Fibroblast of pulmonary artery (primary cell): ENCODE data around the gene TLR10.

Experiments
- DNase-seq: peaks from one replicate; pipeline ENCODE4 v3.0.0-alpha.2; 2010; ENCODE audit warnings: low read depth
- H3K4me3 ChIP-seq: replicated peaks from 2 replicates; pipeline ENCODE4 v1.5.1; 2011; ENCODE audit warnings: low read depth, mild to moderate bottlenecking, control low read depth, low read length, moderate library complexity
- TF ChIP-seq, protein P1 (sequence below): IDR thresholded peaks from 2 replicates; pipeline ENCODE4 v1.5.1; 2011; ENCODE audit warnings: mild to moderate bottlenecking, control low read depth, low read length, inconsistent platforms; ENCODE audit errors: missing control alignments

TLR10 gene

GRCh38 chr4:38751341-38752010 lies 31.3 kb downstream of the TLR10 start:
- TF ChIP-seq, protein P1, sequence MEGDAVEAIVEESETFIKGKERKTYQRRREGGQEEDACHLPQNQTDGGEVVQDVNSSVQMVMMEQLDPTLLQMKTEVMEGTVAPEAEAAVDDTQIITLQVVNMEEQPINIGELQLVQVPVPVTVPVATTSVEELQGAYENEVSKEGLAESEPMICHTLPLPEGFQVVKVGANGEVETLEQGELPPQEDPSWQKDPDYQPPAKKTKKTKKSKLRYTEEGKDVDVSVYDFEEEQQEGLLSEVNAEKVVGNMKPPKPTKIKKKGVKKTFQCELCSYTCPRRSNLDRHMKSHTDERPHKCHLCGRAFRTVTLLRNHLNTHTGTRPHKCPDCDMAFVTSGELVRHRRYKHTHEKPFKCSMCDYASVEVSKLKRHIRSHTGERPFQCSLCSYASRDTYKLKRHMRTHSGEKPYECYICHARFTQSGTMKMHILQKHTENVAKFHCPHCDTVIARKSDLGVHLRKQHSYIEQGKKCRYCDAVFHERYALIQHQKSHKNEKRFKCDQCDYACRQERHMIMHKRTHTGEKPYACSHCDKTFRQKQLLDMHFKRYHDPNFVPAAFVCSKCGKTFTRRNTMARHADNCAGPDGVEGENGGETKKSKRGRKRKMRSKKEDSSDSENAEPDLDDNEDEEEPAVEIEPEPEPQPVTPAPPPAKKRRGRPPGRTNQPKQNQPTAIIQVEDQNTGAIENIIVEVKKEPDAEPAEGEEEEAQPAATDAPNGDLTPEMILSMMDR = no peak
- H3K4me3 ChIP-seq = no peak overlapping the region
- DNase-seq = no peak

DNA sequence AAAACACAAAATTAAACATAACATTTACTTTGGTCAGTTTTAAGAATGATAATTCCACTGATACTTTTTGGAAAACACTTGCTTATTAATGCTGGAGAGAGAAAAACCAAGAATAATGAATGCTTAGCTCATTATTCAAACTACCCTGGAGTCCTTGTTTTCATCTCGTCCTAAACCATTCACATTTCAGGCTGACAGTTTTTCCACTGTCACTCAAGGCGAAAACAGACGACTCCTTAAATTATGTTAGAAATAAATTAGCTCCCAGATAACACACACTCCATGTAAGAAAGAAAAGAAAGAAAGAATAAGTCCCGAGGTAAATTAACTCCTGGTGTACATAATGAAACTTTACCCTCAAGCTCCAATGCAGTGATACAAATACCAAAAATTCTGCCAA lies 33.5 kb downstream of the TLR10 start:
- no peak for DNase-seq
- TF ChIP-seq, protein P1 = no peak
- H3K4me3 ChIP-seq = no peak overlapping the region

DNA sequence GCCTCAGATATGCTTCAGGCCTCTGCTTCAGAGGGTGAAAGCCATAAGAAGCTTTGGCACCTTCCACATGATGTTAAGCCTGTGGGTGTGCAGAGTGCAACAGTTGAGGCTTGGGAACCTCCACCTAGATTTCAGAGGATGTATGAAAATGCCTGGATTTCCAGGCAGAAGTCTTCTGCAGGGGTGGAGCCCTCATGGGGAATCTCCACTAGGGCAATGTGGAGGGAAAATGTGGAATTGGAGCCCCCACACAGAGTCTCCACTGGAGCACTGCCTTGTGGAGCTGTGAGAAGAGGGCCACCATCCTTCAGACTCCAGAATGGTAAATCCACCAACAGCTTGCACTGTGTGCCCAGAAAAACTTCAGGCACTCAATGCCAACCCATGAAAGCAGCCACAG lies 35.2 kb downstream of the TLR10 start:
- TF ChIP-seq, protein P1 = no peak
- no peak overlapping the region for H3K4me3 ChIP-seq
- DNase-seq = no peak

GRCh38 chr4:38745881-38746280 lies 36.9 kb downstream of the TLR10 start:
- TF ChIP-seq, protein P1 = no peak
- no peak for DNase-seq
- H3K4me3 ChIP-seq = no peak overlapping the region

DNA sequence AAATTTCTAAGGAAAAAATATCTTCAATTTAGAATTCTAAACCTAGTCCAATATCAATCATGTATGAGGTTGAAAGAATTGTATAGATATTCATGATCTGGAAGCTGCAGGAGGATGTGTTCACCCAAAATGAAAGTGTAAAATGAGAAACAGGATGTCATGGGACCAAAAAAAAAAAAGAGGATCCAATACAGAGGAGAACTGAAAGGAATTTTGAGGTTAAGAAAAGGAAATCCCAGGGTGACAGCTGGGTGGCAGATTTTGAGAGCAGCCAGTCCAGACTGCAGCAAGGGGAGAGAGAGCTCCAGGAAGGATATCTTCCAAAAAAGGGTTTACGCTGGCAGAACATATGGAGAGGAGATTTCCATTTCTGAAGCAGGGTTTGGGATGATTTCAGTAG lies 38.9 kb downstream of the TLR10 start:
- no peak for DNase-seq
- TF ChIP-seq, protein P1 = no peak
- H3K4me3 ChIP-seq = no peak overlapping the region

DNA sequence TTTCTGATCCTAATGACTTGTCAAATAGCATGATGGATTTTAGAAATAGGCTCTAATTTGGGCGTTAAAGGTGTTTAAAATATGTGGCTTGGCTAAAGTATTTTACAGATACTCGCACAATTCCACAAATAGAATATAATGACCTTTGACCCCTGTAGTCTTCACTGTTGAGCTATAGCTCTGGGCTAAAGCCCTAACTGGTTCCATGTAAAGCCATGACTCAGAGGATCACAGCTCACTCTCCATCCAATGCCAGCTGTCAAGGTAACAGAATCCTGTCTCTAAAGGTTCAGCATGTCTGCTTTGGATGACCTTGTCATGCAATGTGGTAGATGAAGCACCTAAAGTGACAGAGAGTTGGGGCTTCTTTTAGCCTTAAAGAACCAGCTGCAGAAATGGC lies 42.5 kb downstream of the TLR10 start:
- no peak for DNase-seq
- no peak overlapping the region for H3K4me3 ChIP-seq
- TF ChIP-seq, protein P1 = no peak

DNA sequence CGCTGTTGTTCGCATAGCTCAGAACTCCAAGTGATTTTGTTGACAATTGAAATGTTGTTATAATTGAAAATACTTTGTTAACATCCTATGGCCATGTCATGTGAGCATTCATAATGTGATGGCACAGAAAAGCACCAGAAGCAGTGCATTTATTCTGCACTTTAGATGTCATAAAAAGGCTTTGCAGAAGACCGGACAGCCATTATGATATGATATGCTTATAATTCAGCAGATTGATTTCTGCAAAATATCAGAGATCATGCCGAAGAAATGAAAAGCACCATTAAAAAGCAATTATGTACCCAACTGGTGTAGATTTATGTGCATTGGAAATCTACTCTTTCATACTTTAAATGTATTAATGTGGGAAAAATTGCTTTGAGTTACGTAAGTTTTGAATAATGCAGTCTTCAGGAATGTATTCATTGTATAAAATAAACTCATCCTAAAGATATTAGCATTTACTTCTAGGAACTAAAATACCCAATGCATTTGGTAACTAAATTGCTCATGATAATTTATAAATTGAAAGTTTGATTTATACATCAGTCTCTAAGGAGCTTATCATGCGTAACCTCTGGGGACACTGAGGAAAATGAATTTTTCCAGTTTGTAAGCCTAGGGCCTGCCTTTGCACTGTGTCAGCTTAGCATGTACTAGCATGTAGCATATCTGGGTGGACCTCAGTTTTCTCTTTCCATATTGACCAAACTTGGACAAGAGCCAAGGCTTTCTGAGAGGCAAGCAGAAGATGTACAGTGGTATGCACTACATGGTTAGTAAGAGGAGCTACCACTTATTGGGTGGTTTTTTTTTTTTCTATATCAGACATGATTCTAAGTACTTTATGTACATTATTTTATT lies 43.6 kb downstream of the TLR10 start:
- no peak for DNase-seq
- TF ChIP-seq, protein P1 = no peak
- H3K4me3 ChIP-seq = no peak overlapping the region
